COR-L47 (cell line): ENCODE measurements around the gene VGLL4.
"Not testable (repeated sequence)": the region's sequence is repeated elsewhere in the genome, so short reads cannot be mapped to it uniquely, and the experiment has no call there.

Experiments
- DNase-seq: peaks from one replicate; lab custom pipeline; 2025; lab: John Stamatoyannopoulos, UW

Gene VGLL4

DNA sequence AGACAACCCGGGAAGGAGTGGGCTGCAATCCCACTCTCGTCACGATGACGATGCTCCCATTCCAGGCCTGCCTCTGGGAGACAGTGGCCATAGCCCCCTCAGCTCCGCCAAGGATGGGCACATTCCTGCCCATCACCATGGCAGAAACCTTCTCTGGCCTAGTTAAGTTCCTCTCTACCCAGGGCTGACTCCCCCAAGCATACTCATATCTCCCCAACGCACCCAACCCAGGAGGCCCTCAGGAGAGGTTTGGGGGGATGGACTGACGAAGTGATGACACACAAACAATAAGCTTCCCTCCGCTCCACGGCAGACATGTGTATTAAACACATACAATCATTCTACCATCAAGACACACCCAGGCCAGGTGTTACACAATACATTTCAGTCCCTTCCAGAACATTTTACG is 60.1 kb downstream of the VGLL4 start:
- DNase-seq, result no peak

DNA sequence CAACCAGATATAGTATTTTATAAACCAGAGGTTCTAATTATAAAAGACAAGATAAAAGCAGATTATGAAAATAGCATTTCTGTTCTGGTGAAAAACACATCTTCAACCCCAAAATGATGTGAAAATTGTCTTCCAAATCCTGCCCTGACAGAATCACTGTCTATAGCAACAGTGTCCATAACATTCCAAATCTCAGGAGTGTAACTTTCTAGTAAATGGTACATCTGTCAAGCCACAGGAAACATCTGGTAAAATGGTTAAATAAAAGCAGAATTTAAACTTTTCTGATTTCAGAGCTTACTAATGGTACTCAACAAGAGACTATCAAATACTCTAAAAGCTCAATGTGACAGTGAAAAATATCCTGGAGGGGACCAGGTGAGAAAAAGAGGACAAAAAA is 60.5 kb downstream of the VGLL4 start:
- DNase-seq, result no peak

DNA sequence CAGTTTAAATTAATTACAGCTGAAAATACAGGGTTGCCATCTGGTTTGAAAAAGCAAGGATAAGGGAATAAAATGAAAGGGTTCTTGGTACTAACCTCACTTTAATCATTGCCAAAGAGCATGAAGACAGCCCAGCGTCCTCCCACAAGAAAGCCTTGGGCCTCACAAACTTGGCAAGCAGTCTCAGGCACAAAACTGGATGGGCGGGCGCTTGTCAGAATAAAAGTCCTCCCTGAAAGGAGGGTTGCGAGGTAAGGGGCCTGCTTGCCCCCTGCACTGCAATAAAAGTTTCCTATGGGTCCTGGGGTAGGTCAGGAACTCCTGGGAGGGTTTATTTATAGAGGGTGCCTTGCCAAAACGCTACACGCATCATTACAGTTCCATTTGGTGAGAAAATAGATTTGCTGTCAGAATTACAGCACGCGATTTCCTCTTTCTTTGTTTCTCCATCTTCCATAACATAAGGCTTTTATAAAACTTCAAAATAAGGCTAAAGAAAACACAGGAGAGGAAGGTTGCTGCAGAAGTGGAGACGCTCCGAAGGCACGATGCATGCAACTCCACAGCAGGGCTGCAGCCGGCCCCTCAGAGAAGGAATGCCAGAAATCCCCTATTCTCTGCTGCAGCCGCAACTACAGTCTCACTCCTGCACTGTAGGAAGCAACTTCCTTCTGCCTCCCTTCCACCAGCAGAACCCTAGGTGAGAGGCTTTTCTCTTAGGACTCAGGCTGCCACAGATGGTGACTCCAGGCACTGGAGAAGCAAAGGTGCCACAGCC is 61.3 kb downstream of the VGLL4 start:
- DNase-seq, result no peak

DNA sequence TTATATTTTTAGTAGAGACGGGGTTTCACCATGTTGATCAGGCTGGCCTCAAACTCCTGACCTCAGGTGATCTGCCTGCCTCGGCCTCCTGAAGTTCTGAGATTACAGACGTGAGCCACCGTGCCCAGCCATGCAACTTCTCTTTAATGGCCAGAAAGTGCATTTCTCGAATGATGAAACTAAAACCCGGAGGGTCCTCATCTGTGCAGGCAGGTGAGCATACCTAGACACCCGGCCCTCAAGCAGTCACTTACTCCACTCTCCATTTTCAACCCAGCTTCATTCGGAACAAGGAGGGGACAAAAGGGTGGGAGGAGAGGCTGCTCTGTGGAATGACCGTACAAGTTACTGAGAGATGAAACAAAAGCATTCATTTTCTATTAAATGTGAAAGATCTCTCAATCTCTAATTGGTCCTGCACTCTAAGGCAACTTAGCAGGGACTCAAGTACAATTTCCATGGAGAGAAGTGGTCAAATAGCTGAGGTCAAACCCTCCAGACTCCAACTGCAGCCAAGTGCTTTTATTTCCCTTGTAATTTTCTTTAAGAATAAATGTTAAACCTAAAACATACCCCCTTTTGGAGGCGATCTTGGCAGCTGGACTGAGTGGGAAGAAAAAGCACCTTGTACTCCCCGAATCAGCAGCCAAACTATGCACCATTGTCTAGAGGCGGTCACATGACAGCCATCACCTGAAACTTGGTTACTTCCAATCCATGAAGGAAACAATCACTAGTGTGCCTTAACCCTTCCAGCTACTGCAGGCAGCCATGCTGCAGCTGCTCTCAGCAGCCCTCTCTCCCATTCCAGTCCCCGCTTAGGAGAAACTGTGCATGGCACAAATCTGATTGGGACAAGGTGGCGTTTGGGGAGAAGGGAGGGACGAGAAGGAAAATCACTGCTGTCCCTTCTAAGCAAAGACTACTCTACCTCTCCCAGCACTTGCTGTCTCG is 62.2 kb downstream of the VGLL4 start:
- no peak for DNase-seq

DNA sequence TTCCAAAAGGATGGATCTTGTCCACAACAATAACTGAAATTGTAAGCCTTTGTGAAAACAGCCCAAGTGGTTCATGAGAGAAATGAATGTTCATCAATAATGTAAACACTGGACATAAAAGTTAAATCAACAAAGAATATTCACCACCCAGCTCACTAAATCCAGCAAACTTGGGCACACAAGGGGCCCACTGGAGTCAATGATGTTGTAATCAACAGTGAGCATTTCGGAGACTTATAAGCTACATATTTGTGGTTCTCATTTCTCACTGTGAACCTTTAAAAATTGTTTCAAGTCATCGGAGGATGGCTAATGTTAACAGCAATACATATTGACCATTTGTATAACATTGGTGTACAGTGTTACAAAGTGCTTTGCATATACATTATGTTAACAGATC is 63.1 kb downstream of the VGLL4 start:
- DNase-seq, result no peak

DNA sequence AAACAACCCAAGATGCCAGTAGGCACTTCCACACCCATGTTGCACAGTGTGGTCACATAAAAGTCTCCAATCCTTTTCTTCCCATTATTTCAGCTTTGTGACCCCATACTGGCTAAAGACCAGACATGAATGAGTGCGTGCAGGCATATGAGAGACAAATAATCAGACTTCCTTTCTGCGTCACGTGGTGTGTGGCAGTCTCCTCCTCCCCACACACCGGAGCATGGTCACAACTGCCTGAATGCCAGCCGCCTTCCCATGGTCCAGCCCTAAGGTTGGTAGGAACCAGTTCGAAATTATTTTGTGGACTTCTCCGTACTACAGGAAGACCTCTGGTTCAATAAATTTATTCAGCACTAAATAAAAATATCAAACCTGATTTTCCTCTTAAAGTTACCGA is 65.5 kb downstream of the VGLL4 start:
- no peak for DNase-seq

DNA sequence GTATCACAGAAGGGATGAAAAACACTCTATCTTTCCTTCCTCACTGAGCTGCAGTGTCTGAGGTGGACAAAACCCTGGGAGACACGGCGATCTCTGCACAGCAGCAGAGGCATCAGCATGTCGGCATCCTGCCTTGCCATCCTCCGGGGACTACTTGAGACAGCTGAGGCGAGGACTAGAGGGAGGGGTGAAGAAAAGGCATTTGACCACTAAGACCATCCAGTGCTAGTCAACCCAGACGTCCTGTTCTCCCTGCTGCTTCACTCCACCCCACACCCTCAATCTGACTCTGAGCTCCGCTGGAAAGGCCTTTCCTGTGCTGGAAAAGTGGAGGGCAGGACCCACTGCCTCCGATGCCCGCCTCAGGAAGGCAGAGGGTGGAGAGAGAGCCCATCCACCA is 67.3 kb downstream of the VGLL4 start:
- DNase-seq, result no peak

DNA sequence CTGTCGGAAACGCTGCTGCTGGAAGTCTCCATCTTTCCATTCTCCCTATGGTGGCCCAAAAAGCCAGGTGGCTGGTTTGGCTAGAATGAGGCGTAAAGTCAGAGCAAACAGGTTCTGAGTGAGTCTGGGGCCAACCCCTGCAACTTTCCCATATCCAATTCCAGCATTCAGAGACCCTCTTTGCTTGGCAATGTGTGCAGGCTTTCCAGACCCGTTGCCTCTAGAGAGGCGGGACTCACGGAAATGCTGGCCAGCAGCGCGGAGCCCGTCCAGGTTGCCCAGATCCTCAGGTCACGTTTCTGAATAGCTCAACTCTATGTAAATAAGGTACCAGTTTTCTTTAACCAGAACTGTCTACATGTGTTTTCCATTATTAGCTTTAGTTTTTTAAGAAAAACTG is 68.0 kb downstream of the VGLL4 start:
- DNase-seq, result no peak

DNA sequence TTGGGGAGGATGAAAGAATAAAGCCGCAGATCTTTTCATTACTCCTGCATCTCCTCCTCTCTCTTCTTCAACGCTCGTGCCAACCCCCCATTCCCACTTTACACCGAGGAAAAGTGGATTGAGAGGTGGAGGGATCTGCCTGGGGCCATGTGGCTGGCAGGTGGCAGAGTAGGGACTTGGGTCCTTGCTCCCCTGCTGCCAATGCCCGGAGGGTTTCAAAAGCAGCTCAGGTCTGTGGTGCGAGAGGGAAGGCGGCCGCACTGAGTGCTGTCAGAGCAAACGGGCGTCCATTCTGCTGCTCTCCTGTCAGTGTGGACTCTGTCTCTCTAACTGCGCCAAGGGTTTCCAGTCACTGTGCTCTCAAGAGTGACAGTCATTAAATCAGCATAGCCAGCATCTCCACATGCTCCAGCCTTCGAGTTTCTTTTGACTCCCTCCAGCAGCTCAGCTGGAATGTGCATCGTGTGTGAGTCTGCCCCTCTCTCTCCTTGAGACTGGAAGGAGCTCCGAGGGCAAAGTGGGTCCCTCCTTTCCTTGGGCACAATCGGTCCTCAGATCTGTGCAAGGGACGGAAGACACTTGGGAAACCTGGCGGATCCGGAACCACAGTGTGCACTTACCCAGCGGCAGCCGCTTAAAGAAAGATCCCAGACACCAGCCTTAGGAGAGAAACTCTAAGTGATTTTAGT is 68.6 kb downstream of the VGLL4 start:
- no peak for DNase-seq

DNA sequence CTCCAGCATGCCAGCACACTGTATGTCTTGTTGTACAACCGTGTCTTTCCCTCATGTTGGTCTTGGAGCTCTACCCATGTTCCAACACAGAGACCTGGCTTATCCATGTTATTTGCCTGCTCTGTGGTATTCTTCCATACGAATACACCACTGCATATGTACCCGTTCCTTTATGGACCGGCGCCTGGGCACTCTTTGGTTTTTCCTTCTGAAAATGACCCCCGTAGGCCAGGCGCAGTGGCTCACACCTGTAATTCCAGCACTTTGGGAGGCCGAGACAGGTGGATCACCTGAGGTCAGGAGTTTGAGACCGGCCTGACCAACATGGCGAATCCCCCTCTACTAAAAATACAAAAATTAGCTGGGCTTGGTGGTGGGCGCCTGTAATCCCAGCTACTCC is 71.1 kb downstream of the VGLL4 start:
- not testable (repeated sequence) for DNase-seq

DNA sequence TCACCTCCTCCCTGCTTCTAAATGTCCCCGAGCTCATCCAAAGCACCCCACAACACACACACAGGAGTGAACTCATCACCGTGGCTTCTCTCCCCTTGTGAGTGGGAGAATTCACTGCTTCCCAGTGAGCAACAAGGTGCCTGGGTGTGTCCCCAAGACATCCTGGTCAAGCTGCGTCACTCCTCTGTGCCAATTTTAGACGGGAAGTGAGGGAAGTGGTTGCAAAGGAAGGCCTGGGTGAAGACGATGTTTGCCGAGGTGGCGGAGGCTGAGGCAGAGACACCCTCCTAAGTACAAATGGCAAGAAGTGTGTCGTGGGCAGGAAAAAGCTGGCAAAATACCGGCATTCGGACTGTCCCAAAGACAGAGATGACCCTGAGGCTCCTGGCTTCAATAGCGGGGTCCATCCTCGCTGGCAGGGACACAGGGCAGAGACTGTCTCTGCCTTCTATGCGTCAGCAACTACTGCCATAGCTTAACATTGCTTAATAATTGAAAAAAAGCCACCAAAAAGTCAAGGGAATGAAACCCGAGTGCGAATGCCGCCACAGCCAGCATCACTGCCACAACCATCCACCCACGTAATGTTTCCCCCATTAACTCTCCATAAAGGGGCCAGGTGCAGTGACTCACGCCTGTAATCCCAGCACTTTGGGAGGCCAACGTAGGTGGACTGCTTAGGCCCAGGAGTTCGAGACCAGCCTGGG is 72.8 kb downstream of the VGLL4 start:
- no peak for DNase-seq

DNA sequence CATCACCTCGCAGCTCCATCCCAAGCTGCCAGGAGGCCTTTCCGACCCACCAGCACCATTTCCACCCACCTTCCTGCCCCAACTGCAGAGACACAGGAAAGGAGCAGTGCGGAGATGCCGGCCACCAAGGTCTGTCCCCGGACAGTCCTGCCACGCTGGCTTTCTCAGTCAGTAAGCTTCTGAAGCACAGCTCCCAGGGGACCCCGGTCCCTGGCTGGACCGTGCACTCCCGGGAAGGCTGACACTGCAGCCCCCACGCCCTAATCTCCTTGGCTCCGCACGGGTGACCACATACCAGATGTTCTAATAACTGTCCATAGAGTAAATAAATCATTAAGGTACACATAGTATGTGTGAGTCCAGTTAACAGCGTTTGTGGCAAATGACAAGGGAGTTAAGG is 73.5 kb downstream of the VGLL4 start:
- no peak for DNase-seq

DNA sequence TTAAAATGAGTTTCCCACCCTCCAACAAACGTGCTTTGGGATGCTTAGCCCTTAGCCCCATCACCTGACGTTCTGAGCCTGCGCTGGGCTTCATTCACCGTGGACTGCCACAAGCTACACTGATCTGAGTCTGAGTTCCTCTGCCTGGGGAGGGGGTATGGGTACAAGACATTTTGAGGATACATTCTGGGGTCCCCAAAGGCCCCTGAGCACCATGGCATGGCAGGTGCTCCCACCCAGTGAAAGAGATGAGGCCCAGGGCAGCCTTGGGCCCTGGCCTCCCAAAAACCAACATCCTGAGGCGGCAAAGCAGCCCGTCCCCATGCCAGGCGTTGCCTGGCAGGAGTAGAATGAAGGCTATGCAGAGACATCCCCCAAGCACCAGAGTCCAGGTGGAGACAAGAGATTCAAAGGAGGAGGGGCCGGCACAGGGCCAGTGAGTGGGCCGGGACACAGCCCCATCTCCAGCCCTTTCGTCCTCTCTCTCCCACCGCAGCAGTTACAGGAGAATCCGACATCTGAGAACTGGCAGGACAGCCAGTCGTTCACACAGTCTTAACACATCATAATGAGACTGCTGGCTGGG is 74.5 kb downstream of the VGLL4 start:
- no peak for DNase-seq

DNA sequence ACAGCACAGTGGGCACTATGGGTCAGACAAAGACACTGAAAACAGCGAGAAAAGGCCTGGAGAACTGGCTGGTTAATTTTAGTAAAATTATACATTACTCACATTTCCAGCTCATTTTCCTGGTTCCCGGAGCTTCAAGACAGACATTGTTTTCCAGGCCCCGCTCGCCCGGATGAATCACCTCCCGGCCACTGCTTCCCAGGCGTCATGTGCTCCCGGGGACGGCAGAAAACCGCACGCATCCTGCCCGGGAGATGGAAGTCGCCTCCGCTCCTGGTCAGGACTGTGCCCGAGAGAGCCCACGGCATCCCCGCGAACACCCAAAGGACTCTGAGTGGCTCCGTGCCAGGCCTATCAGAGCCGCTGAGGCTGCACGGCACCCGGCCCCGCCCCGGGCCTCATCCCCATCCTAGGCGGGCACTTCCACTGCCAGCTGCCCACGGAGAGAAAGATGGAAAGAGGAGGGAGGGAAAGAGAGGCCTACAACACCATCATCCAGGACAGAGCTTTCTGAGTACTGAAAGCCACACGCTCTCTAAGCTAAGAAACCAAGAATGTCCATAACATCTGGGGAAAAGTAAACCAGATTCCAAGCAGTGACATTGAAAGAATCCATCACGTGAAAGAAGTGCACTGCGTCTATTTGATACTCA is 75.1 kb downstream of the VGLL4 start:
- DNase-seq, result no peak

DNA sequence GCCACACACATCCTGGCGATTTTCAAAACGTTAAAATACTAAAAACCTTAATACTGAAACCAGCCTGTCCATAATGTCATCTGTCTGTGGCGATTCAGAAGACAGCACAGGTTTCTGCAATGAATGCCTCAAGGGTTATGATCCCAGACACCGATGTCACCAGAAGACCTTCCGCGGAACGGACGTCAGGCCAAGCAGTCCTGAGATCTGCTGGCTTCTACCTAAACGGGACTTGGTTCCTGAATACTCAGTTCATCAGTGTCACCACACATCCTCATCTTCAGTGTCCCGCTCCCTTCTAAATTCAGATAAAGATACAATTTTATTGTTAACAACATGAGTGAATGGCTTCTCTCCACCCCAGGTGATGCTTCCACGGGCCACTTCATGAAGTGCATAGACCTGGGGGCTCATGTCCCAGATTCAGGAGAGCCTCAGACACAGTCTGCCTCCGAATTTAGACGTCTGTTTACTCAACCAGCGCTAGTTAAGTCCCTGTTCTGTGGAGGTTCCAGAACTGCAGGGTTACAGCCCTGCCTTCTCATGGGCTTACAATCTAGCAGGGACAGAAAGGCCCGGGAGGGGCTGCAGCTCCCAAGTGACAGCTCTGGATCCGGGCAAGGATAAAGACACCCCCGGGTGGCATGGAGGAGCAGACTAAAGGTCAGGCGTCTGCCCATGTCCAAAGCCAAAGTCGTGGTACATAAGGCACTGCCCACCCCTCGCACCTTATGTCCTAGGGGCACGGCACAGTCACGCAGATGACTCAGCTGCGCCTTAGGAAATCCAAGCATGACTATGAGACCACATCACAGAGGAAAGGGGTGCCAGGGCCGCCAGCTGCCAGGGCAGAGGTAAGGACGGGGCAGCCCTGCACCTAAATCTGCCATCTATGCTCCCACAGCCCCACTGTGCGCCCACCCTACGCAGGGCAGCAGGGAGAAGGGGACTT is 75.9 kb downstream of the VGLL4 start:
- DNase-seq, result no peak

DNA sequence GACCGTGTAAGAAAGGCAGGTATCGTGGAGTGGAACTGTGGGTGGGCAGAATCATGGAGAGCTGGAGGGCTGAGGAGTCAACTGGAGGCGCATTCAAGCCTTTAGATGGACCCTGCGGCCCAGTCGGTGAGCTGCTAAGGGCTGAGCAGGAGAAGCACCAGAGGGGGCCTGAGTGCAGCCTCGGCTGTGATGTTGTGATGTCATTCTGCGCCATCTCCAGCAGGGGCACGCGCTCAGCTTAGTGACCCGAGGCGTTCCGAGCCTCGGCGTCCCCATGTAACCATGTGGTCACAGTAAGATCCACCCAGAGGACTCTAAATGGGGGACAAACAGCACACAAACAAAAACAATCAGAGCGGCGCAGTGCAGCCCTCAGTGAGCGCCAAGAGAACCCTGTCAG is 76.8 kb downstream of the VGLL4 start:
- no peak for DNase-seq

DNA sequence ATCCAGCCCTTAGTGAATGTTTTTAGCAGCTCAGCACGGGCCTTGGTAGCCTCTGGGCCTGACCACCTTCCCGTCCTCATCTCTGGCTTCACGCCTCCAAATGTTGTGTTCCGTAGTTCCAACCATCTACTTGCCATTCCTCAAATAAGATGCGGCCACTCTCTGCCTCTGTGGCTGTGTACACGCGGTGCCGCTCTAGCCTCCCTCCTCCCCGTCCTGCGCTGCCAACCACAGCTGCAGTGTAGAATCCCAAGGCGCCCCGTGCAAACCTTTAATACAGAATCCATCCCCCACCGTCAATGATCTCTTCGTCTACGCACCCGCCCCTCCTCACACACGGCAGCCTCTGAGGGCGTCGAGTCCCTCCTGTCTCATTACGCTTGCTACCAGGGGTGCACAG is 77.2 kb downstream of the VGLL4 start:
- DNase-seq, result no peak

DNA sequence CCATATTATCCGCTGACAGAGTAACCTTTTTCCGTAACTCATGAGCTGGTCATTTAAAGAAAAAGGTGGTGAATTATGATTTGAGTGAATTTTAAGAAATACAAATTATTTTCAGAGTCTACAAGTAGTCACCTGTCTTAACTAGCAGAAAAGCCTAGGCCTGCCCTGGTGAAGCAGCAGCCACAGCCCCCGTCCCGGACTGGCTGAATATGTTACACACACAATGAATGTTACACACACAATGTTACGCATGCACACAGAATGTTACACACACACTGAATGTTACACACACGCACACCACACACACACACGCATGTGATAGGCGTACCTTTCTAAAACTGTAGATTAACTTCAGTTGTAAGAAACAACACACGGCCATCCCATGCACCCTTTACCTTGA is 77.8 kb downstream of the VGLL4 start:
- DNase-seq, result no peak

DNA sequence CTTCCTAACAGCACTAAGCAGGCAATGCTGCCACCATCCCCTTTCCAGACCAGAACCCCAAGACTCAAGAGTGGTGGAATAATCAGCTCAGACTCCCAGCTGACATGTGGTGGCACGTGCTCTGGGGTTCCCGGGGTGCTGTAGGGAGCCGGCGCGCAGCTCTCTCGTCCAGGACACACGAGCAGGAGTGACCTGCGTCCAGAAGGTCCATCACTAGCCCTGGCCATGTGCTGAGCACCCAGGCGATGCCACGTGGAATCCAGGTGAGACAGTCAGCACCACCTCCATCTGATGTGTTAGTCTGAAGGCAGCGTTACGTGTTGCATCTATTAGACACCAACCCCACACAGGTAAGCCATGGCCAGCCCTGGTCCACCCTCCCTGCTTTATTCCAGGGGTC is 78.2 kb downstream of the VGLL4 start:
- no peak for DNase-seq

DNA sequence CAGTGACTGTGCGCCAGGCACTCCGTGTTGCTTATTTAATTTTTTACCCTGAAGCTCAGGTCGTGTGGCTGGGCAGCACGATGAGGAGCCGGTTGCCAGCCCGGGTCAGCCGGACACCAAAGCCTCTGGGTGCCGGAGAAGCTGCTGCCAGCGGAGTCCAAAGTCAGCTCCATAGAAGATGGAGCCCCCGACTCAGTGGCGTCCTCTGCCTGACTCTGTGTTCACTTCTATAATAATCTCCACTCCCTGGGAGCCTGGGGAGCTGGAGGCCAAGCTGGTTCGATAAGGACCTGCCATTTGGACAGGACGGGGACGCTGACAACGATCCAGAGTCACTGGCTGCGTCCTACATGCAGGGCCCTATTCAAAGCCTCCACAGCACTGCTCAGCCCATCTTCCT is 78.6 kb downstream of the VGLL4 start:
- DNase-seq, result no peak
